HEK293 (cell line): ENCODE measurements around the gene AMPH.

Experiments
- CTCF ChIA-PET: fragments of 350-600 bp; formaldehyde crosslinking; extraction: SDS; loops from one replicate; lab custom pipeline; 2021; ENCODE audit warnings: antibody characterized with exemption; lab: Yijun Ruan, JAX
- POLR2A ChIA-PET: fragments of 300-600 bp; formaldehyde crosslinking; extraction: SDS; loops from one replicate; lab custom pipeline; 2020; ENCODE audit warnings: antibody characterized with exemption, inconsistent platforms; lab: Yijun Ruan, JAX
- H3K27ac ChIP-seq: fragments of 200-500 bp; sonication (Bioruptor generic); 2 replicates; pipeline ENCODE4 v1.5.1; 2014; ENCODE audit warnings: low read depth, low read length, control low read depth, inconsistent platforms; ENCODE audit errors: extremely low read depth
- H3K36me3 ChIP-seq, 2 experiments: fragments of 200-500 bp in 1 of 2; sonication (Bioruptor generic) in 1 of 2; 1 replicate in 1 of 2; 2 replicates in 1 of 2; pipeline ENCODE4 v1.5.1; 2014 to 2017; ENCODE audit warnings: inconsistent platforms in 2 of 2, low read length in 2 of 2; ENCODE audit not compliant: control insufficient read depth in 2 of 2, insufficient read depth in 1 of 2
- H3K4me1 ChIP-seq: fragments of 200-500 bp; sonication (Bioruptor generic); 2 replicates; pipeline ENCODE4 v1.5.1; 2014; ENCODE audit warnings: mild to moderate bottlenecking, low read length, inconsistent platforms; ENCODE audit not compliant: control insufficient read depth, insufficient read depth
- H3K4me3 ChIP-seq: 2 replicates; pipeline ENCODE4 v1.5.1; 2011; ENCODE audit warnings: low read depth, mild to moderate bottlenecking, control low read depth, low read length, moderate library complexity
- H3K9me3 ChIP-seq: fragments of 200-500 bp; sonication (Bioruptor generic); 2 replicates; pipeline ENCODE4 v1.5.1; 2014; ENCODE audit warnings: low read depth, low read length, inconsistent platforms; ENCODE audit not compliant: control insufficient read depth, insufficient read depth
- BCL11A ChIP-seq: fragments of 450-650 bp; formaldehyde crosslinking; IDR thresholded peaks from 2 replicates; pipeline ENCODE4 v1.5.1; 2016; ENCODE audit warnings: low read depth, missing biosample characterization, missing genetic modification characterization
- EGR2 ChIP-seq: fragments of 450-650 bp; formaldehyde crosslinking; IDR thresholded peaks from 2 replicates; pipeline ENCODE4 v1.5.1; 2016; ENCODE audit warnings: low read depth, missing biosample characterization, missing genetic modification characterization
- GLIS1 ChIP-seq: fragments of 450-650 bp; formaldehyde crosslinking; IDR thresholded peaks from 2 replicates; pipeline ENCODE4 v1.5.1; 2016; ENCODE audit warnings: missing biosample characterization, missing genetic modification characterization
- RBAK ChIP-seq: fragments of 450-650 bp; formaldehyde crosslinking; IDR thresholded peaks from 2 replicates; pipeline ENCODE4 v1.5.1; 2016; ENCODE audit warnings: missing biosample characterization, missing genetic modification characterization
- SCRT1 ChIP-seq: fragments of 450-650 bp; formaldehyde crosslinking; IDR thresholded peaks from 2 replicates; pipeline ENCODE4 v1.5.1; 2016; ENCODE audit warnings: missing biosample characterization, missing genetic modification characterization, borderline replicate concordance
- ZNF157 ChIP-seq: fragments of 450-650 bp; formaldehyde crosslinking; IDR thresholded peaks from 2 replicates; pipeline ENCODE4 v1.5.1; 2016; ENCODE audit warnings: missing biosample characterization, missing genetic modification characterization
- ZNF214 ChIP-seq: fragments of 450-650 bp; formaldehyde crosslinking; IDR thresholded peaks from 2 replicates; pipeline ENCODE4 v1.5.1; 2017; ENCODE audit warnings: missing biosample characterization, mild to moderate bottlenecking, missing genetic modification characterization, borderline replicate concordance
- ZNF350 ChIP-seq: fragments of 450-650 bp; formaldehyde crosslinking; IDR thresholded peaks from 2 replicates; pipeline ENCODE4 v1.5.0; 2017; ENCODE audit warnings: missing biosample characterization, mild to moderate bottlenecking, missing genetic modification characterization
- ZNF501 ChIP-seq: fragments of 450-650 bp; formaldehyde crosslinking; IDR thresholded peaks from 2 replicates; pipeline ENCODE4 v1.5.1; 2016; ENCODE audit warnings: missing biosample characterization, missing genetic modification characterization
- ZNF529 ChIP-seq: fragments of 450-650 bp; formaldehyde crosslinking; IDR thresholded peaks from 2 replicates; pipeline ENCODE4 v1.5.1; 2017; ENCODE audit warnings: missing genetic modification characterization, missing biosample characterization; ENCODE audit not compliant: insufficient replicate concordance
- ZNF544 ChIP-seq: fragments of 450-650 bp; formaldehyde crosslinking; IDR thresholded peaks from 2 replicates; pipeline ENCODE4 v1.5.0; 2017; ENCODE audit warnings: missing biosample characterization, missing genetic modification characterization
- ZNF596 ChIP-seq: fragments of 450-650 bp; IDR thresholded peaks from 2 replicates; pipeline ENCODE4 v1.5.0; 2018; ENCODE audit warnings: missing biosample characterization, mild to moderate bottlenecking, missing genetic modification characterization, moderate library complexity
- ZNF621 ChIP-seq: fragments of 450-650 bp; formaldehyde crosslinking; IDR thresholded peaks from 2 replicates; pipeline ENCODE4 v1.5.1; 2017; ENCODE audit warnings: missing biosample characterization, missing genetic modification characterization
- ZNF792 ChIP-seq: fragments of 450-650 bp; formaldehyde crosslinking; IDR thresholded peaks from 2 replicates; pipeline ENCODE4 v1.5.1; 2016; ENCODE audit warnings: missing biosample characterization, missing genetic modification characterization
- ZSCAN30 ChIP-seq: fragments of 450-650 bp; IDR thresholded peaks from 2 replicates; pipeline ENCODE4 v1.5.1; 2018; ENCODE audit warnings: missing biosample characterization, mild to moderate bottlenecking, missing genetic modification characterization, moderate library complexity
- TF ChIP-seq, protein P1 (sequence below): IDR thresholded peaks from 2 replicates; pipeline ENCODE4 v1.6.1; 2011; ENCODE audit warnings: mild to moderate bottlenecking, low read depth, low read length, borderline replicate concordance
- TF ChIP-seq, protein P2 (sequence below): fragments of 450-650 bp; formaldehyde crosslinking; optimal IDR thresholded peaks from 2 replicates; pipeline ENCODE3; 2016; ENCODE audit warnings: missing biosample characterization, mild to moderate bottlenecking, missing genetic modification characterization
- TF ChIP-seq, protein P3 (sequence below): fragments of 450-650 bp; formaldehyde crosslinking; IDR thresholded peaks from 2 replicates; pipeline ENCODE4 v1.5.0; 2017; ENCODE audit warnings: missing biosample characterization, missing genetic modification characterization, borderline replicate concordance
- TF ChIP-seq, protein P4 (sequence below): fragments of 450-650 bp; formaldehyde crosslinking; IDR thresholded peaks from 2 replicates; pipeline ENCODE4 v1.5.1; 2016; ENCODE audit warnings: missing biosample characterization, missing genetic modification characterization
- TF ChIP-seq, protein P5 (sequence below): fragments of 450-650 bp; formaldehyde crosslinking; IDR thresholded peaks from 2 replicates; pipeline ENCODE4 v1.5.1; 2016; ENCODE audit warnings: missing biosample characterization, missing genetic modification characterization
- TF ChIP-seq, protein P6 (sequence below): fragments of 450-650 bp; formaldehyde crosslinking; IDR thresholded peaks from 2 replicates; pipeline ENCODE4 v1.5.1; 2016; ENCODE audit warnings: missing biosample characterization, missing genetic modification characterization
- TF ChIP-seq, protein P7 (sequence below): fragments of 450-650 bp; formaldehyde crosslinking; IDR thresholded peaks from 2 replicates; pipeline ENCODE4 v1.5.1; 2017; ENCODE audit warnings: missing biosample characterization, missing genetic modification characterization
- TF ChIP-seq, protein P8 (sequence below): fragments of 450-650 bp; formaldehyde crosslinking; IDR thresholded peaks from 2 replicates; pipeline ENCODE4 v1.5.1; 2016; ENCODE audit warnings: missing biosample characterization, missing genetic modification characterization
- TF ChIP-seq, protein P9 (sequence below): fragments of 450-650 bp; formaldehyde crosslinking; IDR thresholded peaks from 2 replicates; pipeline ENCODE4 v1.5.1; 2017; ENCODE audit warnings: missing biosample characterization, missing genetic modification characterization

The AMPH gene

DNA sequence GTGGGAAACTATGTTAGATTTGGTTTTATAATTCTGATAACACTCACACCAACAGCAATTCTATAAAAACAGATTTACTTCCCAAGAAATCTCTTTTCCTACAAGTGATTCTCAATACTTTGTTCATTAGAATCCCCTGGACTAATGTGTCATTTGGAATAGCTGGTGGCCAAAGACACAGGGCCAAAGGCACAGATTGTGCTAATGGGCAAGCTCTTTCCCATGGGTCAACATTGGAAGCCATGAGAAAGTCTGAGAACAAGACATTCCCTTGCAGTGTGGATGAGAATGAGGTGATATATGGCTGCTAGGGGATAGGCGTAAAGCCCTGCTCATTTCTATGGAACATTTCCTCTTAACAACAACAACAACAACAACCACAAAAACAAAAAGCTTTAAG is 153.8 kb downstream of the AMPH start:
- no peak overlapping the region for H3K4me3 ChIP-seq
- H3K4me1 ChIP-seq = no peaks in the 10 kb centered on the region
- no peak overlapping the region for H3K27ac ChIP-seq
- CTCF ChIA-PET = no interaction called here
- H3K9me3 ChIP-seq = no peaks in the 10 kb centered on the region
- POLR2A ChIA-PET = no interaction called here
- TF ChIP-seq ZNF214 (no peak), ZNF544 (tag by site-specific recombination) (no peak), ZNF529 (tag by site-specific recombination) (no peak), GLIS1 (tag by site-specific recombination) (no peak), ZNF621 (no peak), ZNF792 (no peak)
- TF ChIP-seq, protein P1, sequence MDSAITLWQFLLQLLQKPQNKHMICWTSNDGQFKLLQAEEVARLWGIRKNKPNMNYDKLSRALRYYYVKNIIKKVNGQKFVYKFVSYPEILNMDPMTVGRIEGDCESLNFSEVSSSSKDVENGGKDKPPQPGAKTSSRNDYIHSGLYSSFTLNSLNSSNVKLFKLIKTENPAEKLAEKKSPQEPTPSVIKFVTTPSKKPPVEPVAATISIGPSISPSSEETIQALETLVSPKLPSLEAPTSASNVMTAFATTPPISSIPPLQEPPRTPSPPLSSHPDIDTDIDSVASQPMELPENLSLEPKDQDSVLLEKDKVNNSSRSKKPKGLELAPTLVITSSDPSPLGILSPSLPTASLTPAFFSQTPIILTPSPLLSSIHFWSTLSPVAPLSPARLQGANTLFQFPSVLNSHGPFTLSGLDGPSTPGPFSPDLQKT = no peak
- TF ChIP-seq, protein P2, sequence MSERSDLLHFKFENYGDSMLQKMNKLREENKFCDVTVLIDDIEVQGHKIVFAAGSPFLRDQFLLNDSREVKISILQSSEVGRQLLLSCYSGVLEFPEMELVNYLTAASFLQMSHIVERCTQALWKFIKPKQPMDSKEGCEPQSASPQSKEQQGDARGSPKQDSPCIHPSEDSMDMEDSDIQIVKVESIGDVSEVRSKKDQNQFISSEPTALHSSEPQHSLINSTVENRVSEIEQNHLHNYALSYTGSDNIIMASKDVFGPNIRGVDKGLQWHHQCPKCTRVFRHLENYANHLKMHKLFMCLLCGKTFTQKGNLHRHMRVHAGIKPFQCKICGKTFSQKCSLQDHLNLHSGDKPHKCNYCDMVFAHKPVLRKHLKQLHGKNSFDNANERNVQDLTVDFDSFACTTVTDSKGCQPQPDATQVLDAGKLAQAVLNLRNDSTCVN = no peak
- TF ChIP-seq, protein P3, sequence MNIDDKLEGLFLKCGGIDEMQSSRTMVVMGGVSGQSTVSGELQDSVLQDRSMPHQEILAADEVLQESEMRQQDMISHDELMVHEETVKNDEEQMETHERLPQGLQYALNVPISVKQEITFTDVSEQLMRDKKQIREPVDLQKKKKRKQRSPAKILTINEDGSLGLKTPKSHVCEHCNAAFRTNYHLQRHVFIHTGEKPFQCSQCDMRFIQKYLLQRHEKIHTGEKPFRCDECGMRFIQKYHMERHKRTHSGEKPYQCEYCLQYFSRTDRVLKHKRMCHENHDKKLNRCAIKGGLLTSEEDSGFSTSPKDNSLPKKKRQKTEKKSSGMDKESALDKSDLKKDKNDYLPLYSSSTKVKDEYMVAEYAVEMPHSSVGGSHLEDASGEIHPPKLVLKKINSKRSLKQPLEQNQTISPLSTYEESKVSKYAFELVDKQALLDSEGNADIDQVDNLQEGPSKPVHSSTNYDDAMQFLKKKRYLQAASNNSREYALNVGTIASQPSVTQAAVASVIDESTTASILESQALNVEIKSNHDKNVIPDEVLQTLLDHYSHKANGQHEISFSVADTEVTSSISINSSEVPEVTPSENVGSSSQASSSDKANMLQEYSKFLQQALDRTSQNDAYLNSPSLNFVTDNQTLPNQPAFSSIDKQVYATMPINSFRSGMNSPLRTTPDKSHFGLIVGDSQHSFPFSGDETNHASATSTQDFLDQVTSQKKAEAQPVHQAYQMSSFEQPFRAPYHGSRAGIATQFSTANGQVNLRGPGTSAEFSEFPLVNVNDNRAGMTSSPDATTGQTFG (tag by site-specific recombination) = no peak
- TF ChIP-seq, protein P4, sequence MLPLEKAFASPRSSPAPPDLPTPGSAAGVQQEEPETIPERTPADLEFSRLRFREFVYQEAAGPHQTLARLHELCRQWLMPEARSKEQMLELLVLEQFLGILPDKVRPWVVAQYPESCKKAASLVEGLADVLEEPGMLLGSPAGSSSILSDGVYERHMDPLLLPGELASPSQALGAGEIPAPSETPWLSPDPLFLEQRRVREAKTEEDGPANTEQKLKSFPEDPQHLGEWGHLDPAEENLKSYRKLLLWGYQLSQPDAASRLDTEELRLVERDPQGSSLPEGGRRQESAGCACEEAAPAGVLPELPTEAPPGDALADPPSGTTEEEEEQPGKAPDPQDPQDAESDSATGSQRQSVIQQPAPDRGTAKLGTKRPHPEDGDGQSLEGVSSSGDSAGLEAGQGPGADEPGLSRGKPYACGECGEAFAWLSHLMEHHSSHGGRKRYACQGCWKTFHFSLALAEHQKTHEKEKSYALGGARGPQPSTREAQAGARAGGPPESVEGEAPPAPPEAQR (tag by site-specific recombination) = no peak
- TF ChIP-seq, protein P5, sequence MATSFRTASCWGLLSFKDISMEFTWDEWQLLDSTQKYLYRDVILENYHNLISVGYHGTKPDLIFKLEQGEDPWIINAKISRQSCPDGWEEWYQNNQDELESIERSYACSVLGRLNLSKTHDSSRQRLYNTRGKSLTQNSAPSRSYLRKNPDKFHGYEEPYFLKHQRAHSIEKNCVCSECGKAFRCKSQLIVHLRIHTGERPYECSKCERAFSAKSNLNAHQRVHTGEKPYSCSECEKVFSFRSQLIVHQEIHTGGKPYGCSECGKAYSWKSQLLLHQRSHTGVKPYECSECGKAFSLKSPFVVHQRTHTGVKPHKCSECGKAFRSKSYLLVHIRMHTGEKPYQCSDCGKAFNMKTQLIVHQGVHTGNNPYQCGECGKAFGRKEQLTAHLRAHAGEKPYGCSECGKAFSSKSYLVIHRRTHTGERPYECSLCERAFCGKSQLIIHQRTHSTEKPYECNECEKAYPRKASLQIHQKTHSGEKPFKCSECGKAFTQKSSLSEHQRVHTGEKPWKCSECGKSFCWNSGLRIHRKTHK (tag by site-specific recombination) = no peak
- TF ChIP-seq, protein P6, sequence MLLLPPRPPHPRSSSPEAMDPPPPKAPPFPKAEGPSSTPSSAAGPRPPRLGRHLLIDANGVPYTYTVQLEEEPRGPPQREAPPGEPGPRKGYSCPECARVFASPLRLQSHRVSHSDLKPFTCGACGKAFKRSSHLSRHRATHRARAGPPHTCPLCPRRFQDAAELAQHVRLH (tag by site-specific recombination) = no peak
- no peaks in the 10 kb centered on the region for H3K36me3 ChIP-seq

DNA sequence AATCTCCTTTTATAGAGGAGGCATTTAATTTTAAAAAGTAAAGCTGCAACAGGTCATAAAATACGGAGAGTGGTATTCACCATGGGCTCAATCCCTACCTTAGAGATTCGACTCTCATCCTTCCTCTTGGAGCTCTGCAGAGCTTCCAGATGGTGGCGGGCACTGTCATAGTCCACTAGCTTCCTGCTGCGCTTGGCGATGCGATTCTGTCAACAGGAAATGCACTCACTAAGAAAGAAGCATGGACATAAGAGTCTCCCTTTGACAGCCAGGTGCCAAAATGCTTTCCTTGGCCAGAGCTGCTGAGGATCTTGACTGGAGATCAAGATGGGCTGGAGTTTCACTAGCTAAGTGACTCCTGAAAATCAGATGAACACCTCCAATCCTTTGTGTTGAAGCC is 154.4 kb downstream of the AMPH start:
- no peaks in the 10 kb centered on the region for H3K4me1 ChIP-seq
- ChIA-PET POLR2A (no interaction called here), CTCF (no interaction called here)
- H3K27ac ChIP-seq = no peak overlapping the region
- no peaks in the 10 kb centered on the region for H3K9me3 ChIP-seq
- H3K36me3 ChIP-seq = no peaks in the 10 kb centered on the region
- H3K4me3 ChIP-seq = no peak overlapping the region
- TF ChIP-seq, protein P7, sequence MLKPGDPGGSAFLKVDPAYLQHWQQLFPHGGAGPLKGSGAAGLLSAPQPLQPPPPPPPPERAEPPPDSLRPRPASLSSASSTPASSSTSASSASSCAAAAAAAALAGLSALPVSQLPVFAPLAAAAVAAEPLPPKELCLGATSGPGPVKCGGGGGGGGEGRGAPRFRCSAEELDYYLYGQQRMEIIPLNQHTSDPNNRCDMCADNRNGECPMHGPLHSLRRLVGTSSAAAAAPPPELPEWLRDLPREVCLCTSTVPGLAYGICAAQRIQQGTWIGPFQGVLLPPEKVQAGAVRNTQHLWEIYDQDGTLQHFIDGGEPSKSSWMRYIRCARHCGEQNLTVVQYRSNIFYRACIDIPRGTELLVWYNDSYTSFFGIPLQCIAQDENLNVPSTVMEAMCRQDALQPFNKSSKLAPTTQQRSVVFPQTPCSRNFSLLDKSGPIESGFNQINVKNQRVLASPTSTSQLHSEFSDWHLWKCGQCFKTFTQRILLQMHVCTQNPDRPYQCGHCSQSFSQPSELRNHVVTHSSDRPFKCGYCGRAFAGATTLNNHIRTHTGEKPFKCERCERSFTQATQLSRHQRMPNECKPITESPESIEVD = no peak
- TF ChIP-seq EGR2 (tag by site-specific recombination) (no peak), ZSCAN30 (no peak), SCRT1 (tag by site-specific recombination) (no peak), ZNF350 (tag by site-specific recombination) (no peak), ZNF501 (tag by site-specific recombination) (no peak), RBAK (tag by site-specific recombination) (no peak), ZNF596 (no peak), BCL11A (no peak), ZNF157 (no peak)
- TF ChIP-seq, protein P8, sequence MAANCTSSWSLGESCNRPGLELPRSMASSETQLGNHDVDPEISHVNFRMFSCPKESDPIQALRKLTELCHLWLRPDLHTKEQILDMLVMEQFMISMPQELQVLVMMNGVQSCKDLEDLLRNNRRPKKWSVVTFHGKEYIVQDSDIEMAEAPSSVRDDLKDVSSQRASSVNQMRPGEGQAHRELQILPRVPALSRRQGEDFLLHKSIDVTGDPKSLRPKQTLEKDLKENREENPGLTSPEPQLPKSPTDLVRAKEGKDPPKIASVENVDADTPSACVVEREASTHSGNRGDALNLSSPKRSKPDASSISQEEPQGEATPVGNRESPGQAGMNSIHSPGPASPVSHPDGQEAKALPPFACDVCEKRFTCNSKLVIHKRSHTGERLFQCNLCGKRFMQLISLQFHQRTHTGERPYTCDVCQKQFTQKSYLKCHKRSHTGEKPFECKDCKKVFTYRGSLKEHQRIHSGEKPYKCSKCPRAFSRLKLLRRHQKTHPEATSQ = no peak
- TF ChIP-seq, protein P9, sequence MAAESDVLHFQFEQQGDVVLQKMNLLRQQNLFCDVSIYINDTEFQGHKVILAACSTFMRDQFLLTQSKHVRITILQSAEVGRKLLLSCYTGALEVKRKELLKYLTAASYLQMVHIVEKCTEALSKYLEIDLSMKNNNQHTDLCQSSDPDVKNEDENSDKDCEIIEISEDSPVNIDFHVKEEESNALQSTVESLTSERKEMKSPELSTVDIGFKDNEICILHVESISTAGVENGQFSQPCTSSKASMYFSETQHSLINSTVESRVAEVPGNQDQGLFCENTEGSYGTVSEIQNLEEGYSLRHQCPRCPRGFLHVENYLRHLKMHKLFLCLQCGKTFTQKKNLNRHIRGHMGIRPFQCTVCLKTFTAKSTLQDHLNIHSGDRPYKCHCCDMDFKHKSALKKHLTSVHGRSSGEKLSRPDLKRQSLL = no peak
